Thyroid gland (tissue), 4 donors: ENCODE results near the gene HEATR3.

Experiments
- CTCF ChIP-seq, 6 experiments: fragments of 200-600 bp in 3 of 6; fragments of 450-650 bp in 3 of 6; sonication (generic) in 3 of 6; IDR thresholded peaks; one replicate each; pipeline ENCODE4 v1.5.1; 2016 to 2019; ENCODE audit warnings: antibody characterized with exemption in 6 of 6, mild to moderate bottlenecking in 2 of 6, inconsistent platforms in 1 of 6, moderate library complexity in 1 of 6
- POLR2A ChIP-seq, 2 donors: fragments of 450-650 bp; IDR thresholded peaks; one replicate each; pipeline ENCODE4 v1.6.1; 2017; ENCODE audit warnings: antibody characterized with exemption in 2 of 2, mild to moderate bottlenecking in 2 of 2, moderate library complexity in 1 of 2

- TF ChIP-seq CTCF (IDR thresholded peaks at IDR 0.05) (no peak), POLR2A (IDR thresholded peaks at IDR 0.05) (no peak)
Measured at GRCh38 chr16:50083996-50084395, 18.2 kb downstream of the HEATR3 start.
